ENCODE measurements around the gene TBC1D10B.

The TBC1D10B gene

DNA sequence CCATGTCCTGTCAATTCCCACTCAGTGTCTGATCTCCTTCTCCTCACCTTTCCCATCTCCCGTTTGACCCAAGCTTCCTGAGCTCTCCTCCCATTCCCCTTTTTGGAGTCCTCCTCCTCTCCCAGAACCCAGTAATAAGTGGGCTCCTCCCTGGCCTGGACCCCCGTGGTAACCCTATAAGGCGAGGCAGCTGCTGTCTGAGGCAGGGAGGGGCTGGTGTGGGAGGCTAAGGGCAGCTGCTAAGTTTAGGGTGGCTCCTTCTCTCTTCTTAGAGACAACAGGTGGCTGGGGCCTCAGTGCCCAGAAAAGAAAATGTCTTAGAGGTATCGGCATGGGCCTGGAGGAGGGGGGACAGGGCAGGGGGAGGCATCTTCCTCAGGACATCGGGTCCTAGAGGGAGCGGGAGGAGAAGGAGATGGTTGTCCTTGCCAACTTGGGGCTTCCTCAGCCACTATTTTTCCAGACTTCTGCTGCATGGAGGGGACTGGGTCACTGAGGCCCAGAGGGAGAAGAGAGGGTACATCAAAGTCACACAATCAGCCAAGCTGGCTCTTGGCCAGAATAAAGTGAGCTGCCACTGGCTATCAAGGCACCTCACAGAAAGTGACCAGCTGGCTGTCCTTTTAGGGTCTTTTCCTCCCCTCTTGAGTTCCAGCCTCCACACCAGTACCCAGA, 1.9 kb upstream of the TBC1D10B start:
- no peak for DNase-seq

DNA sequence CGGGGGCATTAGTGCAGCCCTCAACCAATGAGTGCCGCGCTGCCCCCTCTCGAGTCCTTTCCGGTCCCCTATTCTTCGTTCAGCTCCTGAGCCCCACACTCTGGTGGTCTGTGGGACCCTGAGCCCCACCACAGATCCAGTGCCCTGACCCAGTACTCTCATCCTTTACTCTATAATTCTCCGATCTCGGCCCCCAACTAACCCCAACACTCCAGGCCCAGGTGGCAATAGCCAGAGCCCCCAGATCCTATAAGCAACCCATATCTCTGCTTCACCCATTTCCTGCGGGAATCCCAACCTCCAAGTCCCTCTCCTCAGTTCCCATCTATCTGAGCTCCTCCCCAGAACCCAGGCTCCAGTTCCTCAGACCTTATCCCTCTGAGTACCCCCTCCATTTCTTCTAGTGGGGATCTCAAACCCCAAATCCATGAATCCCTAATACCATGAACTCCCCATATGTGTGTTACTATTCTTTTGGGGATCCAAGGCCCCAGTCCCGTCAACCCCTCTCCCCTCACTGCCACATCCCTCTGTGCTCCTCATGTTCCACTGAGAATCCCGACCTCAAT, 1.0 kb upstream of the TBC1D10B start:
- no peak for DNase-seq

DNA sequence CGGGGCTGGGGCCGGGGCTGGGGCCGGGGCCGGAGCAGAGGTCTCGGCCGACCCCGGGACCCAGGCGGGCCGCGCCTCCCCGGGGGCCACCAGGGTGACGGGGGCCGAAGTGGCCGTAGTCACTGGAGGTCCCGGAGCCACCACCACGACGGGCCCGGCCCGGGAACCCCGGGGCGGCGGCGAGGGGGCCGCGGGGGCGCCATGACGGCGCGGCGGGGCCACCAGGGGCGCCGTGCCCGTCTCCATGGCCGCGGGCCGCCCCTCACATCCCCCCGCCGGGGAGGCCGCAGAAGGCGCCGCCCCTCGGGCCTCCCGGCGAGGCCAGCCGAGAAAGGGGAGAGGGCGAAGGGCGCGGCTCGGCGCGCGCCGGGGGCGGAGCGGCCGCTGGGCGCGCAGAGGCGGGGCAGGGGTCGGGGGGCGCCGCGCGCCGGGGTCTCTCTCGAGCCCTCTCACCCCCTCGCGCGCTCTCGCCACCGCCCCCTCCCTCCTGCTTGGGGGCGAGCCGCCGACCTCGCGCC, 297 bp downstream of the TBC1D10B start:
- no peak for DNase-seq

DNA sequence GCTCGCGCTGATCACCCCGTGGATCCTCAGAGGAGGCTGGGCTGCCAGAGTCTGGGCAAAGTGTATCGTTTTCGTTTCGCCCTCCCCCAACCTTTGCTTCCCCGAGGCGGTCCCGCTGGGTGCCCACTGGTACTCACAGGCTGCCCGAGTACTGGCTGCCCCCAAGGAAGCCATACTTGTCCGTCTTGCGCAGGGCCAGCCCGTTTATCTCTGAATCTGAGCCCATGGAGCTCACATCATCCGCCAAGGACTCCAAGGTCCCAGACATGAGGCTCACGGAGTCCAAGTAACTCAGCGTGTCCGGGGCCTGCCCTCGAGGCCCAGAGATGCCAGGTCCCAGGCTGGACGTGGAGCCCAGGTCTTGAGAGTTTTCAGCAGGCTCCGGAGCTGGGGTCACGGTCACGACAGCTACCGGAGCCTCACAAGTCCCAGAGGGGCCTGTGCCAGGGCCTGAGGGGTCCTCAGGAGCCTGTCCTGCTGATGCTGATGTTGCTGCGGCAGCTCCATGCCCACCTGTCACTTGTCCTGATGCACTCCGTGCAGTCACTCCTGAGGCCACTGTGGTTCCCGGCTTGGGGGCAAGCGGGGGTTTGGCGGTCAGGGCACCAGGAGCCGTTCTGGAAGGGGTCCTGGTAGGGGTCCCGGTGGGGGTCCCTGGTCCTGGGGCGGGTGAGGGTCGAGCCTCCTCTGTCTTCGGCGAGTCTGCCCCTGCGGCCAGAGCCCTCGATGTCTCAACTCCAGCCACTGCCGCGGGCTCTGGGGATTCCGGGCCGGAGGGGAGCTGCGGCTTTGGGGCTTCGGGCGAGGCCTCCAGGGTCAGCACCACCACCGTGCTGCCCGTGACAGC, 980 bp downstream of the TBC1D10B start:
- peak; percentile 51 for DNase-seq

DNA sequence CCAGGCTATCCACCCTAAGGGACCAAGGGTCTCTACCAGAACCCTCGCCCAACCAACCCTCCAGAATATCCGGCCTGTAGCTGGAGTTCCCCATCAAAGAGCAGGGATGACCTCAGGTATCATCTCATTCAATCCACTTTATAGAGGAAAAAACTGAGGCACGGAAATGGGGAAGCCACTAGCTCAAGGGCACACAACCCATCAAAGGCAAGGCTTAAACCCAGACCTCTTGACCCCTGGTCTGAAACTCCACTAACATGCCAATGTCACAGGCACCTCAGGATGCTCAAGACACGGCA, 1.6 kb downstream of the TBC1D10B start:
- no peak for DNase-seq

DNA sequence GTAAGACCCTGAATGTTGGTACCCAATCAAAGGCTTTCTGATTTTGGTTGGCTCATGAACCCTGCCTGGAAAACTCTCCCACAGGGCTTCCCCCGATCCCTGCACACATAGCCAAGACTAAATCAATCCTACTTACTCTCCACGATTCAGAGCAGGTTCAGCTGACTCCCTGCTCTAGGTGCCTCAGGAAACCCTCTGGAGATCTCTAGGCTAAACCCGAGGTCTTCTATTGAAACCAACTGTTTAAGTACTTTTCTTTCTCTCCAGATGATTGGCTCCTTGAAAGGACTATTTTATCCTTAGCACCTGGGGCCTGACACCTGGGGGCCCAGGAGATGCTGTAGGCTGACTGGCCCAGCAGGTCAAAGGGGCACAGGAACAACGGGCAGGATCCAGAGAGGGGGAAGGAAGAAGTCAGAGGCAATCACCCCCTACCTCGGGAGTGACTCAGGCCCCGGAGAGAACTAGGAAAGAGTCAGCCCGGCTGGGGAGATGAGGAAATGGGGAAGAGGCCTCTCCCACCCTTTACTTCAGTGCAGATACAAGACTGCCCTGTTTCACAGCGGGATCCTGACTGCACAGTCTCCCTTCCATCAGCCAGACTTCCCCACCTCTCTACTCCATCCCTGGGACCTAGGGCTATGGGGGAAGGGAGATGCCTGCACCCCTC, 2.0 kb downstream of the TBC1D10B start:
- no peak for DNase-seq

DNA sequence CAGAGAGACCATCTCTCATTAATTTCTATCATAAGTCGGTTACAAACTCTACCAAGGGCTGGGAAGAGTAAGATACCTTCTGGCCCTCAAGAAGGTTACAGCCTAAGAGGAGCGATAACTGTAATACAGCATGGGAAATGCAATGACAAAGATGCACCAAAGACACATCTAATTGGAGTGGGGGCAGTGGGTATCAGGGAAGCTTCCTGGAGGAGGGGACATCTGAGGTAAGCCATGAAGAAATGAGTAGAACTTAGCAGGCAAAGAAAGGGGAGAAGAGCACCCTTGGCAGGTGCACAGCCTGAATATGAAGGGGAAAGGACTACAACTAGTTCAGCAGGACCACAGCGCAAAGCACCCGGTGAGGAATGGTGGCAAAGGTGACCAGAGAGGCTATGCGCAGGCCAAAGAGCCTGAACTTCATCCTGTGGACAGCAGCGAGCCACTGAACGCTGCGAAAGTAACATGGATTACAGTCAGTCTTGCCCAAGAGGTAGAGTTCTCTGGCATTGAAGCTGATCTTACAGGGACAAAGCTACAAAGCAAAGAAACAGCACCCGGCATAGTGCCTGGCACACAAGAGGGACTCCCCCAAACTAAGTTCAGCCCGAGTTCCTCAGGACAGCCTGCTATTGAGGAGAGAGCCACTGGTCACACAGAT, 2.8 kb downstream of the TBC1D10B start:
- DNase-seq = no peak

DNA sequence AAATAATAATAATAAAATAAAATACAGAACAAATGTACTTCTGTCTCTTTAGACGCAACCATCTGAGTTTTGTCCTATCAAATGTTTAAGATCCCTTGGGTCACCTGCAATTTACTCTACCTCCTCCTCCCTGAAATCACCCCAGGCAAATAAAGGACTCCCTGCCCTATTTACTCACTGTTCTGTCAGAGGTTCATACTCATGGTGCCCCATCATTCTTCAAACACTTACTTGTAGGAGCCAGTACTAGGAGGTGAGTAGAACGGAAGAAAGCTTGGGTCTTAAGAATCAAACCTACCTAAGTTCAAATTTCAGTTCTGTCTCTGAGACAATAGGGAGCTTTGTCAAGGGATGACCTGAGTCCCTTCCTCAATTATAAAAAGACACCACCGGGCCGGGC, 3.8 kb downstream of the TBC1D10B start:
- no peak for DNase-seq

DNA sequence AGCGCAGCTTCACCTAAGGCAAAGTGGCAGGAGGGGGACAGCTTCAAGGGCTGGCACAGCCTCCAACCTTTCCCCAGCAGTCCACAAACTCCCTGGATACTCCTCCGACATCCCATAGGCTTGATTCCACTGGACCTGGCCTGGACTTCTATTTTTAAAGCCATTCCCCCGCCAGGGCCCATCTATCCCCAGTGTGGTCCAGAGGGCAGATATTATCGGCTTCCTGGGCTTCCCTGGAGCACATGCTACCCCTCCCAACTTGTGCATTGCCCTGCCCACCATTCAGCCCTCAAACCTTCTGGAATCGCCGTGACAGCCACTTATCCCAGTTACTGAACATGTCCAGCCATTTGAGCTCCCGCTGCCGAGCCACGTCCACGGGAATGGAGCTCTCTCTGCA, 5.1 kb downstream of the TBC1D10B start:
- DNase-seq = no peak

DNA sequence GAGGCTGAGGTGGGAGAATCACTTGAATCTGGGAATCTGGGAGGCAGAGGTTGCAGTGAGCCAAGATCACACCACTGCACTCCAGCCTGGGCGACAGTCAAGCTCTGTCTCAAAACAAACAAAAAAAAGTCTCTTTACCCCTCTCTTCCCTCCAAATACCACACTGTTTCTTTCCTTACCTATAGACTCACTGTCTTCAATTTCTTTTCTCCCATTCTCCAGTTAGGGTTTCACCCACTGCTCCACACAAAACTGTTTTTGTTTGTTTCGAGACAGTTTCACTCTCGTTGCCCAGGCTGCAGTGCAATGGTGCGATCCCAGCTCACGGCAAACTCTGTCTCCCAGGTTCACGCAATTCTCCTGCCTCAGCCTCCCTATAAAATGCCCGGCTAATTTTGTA, 9.1 kb downstream of the TBC1D10B start:
- DNase-seq = no peak

DNA sequence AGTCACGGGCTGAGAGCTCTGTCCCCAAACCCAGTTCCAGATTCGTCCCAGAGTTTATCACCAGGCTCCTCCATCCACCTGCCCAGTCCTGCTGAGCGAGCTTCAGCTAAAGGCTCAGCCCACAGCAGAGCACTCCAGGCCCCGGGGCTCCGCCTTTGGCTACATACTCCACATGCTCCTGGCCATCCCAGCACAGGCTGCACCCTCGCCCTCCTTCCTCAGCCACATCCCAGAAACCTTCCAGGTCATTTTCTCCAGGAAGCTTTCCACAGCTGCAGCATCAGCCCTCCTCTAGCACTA, 10.5 kb downstream of the TBC1D10B start:
- no peak for DNase-seq

DNA sequence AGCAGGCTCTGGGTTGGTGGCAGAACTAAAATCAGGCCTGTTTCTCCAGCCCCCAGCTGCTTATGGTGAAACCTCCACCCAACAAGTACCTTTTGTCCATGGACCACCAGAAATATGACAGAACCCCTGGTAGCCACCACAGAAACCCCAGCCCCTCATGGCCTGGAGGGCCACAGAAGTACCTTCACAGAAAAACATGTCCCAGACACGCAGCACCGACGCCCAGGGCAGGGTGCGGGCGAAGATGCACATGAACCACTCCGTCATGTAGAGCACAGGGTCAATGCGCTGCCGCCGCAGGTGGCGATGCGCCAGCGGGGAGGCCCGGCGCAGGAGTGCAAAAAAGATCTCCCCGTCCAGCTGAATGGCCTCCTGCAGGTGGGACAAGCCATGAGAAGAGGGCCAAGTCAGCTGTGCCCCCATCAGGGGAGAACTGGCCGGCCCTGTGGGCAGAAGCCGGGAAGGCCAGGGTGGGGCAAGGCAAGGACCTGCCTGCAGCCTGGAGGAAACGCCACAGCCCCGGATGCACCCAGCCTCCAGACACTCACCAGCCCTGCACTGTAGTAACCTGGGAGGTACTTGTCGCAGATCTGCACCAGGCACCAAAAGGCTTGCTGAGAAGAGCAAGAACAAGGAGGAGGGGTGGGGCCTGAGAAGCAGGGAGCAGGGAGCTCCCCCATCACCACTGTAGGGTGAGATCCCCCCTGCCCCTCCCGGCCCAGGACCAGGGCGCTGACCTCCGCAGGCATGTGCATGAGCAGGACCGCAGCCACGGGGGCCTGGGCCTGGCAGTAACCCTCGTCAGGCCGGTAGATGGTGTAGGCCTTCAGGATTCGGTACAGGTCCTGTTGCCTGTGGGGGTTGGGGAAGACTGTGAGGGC, 11.1 kb downstream of the TBC1D10B start:
- DNase-seq = no peak

DNA sequence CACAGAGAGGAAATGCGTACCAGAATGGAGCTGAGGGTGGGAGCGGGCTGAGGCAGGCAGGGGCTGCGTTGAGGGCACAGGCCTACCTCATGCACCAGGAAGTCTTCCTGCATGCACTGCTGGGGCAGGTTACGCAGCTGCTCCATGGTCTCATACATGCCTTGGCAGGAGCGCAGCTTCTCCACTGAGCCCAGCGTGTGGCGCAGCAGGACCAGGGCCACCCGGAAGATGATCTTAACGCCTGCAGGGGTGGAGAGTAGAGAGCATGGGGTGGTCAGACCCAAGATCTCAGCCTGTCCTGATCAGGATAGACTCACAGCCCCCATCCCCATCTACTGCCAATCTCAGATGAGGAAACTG, 11.7 kb downstream of the TBC1D10B start:
- no peak for DNase-seq

DNA sequence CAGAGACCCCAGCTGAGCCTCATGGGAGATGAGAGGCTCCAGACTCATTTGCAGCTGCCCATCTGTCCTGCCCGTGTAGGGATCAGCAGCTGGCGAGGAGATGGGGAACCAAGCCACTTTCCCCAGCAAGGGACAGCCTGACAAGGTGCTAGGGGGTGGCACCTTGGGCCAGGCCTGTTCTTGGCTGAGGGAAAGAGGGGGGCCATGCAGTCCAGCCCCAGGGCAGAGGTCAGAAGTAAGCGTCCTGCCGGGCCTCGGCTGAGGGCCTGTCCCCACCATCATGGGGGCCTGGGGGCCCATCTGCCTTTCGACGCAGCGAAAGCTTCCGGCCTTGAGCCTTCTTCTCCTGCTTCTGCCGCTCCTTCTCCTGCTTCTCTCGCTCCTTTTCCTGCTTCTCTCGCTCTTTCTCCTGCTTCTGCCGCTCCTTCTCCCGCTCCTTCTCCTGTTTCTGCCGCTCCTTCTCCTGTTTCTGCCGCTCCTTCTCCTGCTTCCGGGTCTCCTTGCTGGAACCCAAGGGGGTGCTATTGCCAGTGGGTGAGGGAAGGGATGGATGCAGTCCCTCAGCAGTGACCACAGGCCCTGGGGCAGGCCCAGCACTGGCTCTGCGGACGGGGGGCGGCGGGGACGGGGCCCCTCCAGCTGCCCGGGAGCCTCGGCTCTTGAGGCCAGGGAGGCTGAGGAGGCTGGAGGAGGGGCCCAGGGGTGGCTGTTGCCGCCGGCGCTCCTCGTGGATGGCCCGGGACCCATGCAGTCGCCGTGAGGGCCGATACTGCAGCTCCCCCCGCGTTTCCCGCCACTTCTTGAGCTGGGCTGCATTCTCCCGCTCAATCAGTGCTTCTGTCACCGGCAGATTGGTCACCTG, 12.3 kb downstream of the TBC1D10B start:
- DNase-seq = no peak

DNA sequence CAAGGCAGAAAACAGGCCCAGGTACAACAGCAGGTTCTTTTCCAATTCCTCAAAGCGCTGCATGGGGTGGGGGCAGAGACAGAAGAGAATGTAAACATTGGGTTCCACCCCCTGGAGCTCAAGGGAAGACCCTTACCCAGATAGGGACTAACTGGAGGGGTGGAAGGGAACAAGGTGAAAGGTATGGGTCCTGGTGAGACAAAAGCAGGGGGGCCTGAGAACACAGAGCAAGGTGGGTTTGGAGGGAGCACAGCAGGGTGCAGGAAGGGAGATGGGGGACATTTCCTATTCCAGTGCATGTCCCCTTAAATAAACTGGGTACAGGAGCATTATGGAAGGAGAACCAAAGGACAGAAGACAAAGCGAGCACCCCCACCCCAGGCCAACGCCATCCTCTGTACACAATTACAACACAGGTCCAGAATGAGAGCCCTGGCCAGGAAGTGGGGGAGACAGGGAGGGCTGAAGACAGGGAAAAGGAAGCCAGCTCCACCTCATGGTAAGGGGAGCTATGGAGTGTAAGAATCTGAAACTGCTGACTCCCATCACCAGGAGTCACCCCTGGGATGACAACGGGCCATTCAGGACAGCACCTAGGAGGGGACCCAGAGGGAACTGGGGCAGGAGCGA, 13.1 kb downstream of the TBC1D10B start:
- DNase-seq = no peak

DNA sequence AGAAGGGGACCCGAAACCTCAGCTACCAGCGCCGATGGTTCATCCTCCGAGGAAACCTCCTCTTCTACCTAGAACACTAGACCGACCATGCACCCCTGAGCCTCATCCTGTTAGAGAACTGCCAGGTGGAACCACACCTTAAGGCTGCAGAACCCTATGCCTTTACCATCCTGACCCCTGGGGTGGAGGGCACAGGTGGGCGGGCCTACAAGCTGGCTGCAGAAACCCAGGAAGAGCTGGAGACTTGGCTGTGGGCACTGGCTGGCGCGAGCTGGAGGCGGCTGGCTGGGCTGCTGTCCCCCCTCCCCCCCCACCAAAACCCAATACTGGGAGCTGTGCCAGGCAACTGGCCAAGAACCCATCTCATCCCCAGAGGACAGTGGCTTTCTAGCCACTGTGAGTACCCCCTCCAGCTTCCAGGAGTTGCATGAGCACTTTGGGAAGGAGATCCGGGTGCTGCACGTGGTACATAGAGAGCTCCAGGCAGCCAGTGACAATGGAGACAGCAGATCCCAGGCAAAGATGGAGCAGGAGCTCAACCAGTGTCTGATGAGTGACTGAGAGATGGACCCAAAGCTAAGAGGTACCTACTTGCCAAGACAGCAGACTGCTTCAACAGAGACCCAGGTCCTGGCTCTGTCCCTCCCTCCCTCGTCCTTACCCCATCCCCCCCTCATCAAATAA, 13.8 kb downstream of the TBC1D10B start:
- DNase-seq = no peak

DNA sequence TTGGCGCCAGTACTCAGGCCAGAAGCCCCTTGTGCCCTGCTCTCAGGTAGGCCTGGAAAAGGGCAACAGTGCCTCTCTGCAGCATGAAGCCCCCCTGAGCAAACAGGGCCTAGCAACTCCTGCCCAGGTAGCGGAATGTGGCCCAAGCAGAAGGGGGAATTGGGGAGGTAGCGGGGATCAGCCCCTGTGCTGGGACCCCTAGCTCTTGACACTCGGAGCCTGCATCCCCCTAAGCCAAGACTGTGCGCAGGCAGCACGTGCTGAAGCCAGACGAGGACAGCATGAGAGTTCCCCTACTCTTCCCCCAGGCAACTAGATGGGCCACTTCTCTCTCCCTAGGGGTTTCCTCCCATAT, 14.4 kb downstream of the TBC1D10B start:
- DNase-seq = no peak

DNA sequence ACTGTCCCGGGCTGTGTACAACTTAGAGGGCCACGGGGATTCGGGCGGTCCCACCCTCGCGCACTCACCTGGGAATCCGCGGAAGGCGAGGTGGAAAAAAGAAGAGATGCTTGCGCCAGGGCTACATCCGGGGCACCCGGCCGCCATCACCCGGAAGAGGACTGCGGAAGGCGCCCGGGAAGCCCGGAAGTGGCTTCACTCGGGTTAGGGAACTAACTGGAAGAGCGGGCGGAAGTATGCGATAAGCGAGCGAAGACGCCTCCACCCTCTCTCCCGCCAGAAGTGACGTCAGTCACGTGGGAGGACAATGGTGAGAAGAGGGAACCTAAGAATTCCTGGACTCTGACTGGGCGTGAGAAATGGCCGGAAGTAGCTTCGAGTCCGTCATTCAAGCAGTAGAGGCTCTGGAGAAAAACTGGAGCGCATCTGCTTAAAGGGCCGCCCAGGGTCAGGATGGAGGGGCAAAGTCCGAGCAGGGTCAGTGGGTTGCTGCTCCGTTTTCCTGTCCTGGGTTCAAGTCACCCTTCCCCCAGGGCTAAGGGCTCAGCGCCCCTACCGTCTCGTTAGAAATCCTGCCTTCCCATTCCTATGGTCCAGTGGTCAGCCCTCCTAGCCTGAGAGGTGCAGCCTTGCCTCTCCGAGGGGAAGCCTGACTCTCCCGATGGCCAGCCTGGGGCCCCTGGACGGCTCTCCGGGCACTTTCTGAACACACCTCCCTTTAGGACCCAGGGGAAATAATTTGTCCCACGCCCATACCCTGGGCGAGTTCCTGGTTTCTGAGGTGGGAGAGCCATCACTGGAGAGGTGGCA, 14.9 kb downstream of the TBC1D10B start, which contains the start of gene CD2BP2:
TSS of gene CD2BP2 (minus strand) at position 165 of the 810 bp plus-strand sequence. CDS start 627 bp downstream, outside the sequence.
- peak; percentile 96 for DNase-seq

All from retina (tissue), 1 donor.